Transverse colon (tissue), 3 donors: ENCODE measurements around the gene NKAIN2.

Source experiments
- CTCF ChIP-seq, 5 experiments: fragments of 200-600 bp in 3 of 5; fragments of 450-650 bp in 2 of 5; sonication (generic) in 3 of 5; IDR thresholded peaks; 1 replicate in 2 of 5; 2 replicates in 3 of 5; pipeline ENCODE4 v1.5.1; 2016 to 2017; ENCODE audit warnings: antibody characterized with exemption in 5 of 5, inconsistent platforms in 3 of 5, mild to moderate bottlenecking in 2 of 5, moderate library complexity in 1 of 5
- POLR2A ChIP-seq: fragments of 450-650 bp; IDR thresholded peaks from one replicate; pipeline ENCODE4 v1.6.1; 2016; ENCODE audit warnings: antibody characterized with exemption, mild to moderate bottlenecking, moderate library complexity

GRCh38 chr6:124822721-124823120 is 1019.1 kb downstream of the NKAIN2 start:
- TF ChIP-seq CTCF (IDR thresholded peaks at IDR 0.05) (no peak), POLR2A (no peak)
